ENCODE measurements around the gene ENAH.

The ENAH gene

GRCh38 chr1:225603538-225604354 is 49.2 kb downstream of the ENAH start:
- no peak overlapping the region for H3K27ac ChIP-seq (ENCODE audit: low read length)
- H3K4me3 ChIP-seq (ENCODE audit: low read length in 2 of 2): no peak overlapping the region
- no peak overlapping the region for H3K9ac ChIP-seq (ENCODE audit: low read length in 2 of 2)
- H3K4me1 ChIP-seq (ENCODE audit: control insufficient read depth, insufficient read depth, low read length): peaks cover 10% of the 10 kb centered on the region
- no peaks in the 10 kb centered on the region for H3K9me3 ChIP-seq (ENCODE audit: control insufficient read depth in 2 of 2, low read length in 2 of 2)
- no peaks in the 10 kb centered on the region for H3K36me3 ChIP-seq (ENCODE audit: control insufficient read depth in 2 of 2, insufficient read depth in 2 of 2, low read length in 2 of 2)
- H3K27me3 ChIP-seq (ENCODE audit: control insufficient read depth in 1 of 2, insufficient read depth in 2 of 2, low read length in 2 of 2): no peaks in the 10 kb centered on the region

DNA sequence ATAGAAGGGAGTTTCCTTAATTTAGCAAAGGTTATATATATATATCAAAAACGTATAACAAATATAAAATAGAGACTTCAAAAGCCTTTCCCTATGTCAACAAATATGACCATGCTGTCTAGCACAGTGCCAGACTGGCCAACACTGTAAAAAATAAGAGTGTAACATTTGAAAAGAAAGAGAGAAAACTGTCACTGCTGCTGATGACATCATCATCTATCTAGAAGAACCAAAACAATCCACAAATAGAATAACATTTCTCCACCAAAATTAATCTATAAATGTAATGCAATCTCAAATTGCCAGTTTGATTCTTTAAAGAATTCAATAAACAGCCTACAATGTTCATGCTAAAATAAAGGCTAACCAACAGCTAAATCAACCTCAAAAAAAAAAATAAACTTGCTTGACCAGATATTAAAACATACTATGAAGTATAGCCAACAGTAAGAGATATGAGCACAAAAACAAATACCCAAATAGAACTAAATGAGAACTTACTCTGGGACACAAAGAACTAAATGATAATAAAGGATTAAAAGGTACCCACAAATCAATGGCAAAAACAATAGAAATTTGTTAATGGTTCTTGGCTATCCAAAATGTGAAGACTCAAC is 50.2 kb downstream of the ENAH start:
- H3K4me3 ChIP-seq (ENCODE audit: low read length in 2 of 2): no peak overlapping the region
- peaks cover 9% of the 10 kb centered on the region for H3K4me1 ChIP-seq (ENCODE audit: control insufficient read depth, insufficient read depth, low read length)
- no peaks in the 10 kb centered on the region for H3K9me3 ChIP-seq (ENCODE audit: control insufficient read depth in 2 of 2, low read length in 2 of 2)
- H3K27me3 ChIP-seq (ENCODE audit: control insufficient read depth in 1 of 2, insufficient read depth in 2 of 2, low read length in 2 of 2): no peaks in the 10 kb centered on the region
- no peak overlapping the region for H3K27ac ChIP-seq (ENCODE audit: low read length)
- no peaks in the 10 kb centered on the region for H3K36me3 ChIP-seq (ENCODE audit: control insufficient read depth in 2 of 2, insufficient read depth in 2 of 2, low read length in 2 of 2)
- no peak overlapping the region for H3K9ac ChIP-seq (ENCODE audit: low read length in 2 of 2)

- Histone ChIP-seq H3K9ac (ENCODE audit: low read length in 2 of 2) (no peak overlapping the region), H3K9me3 (ENCODE audit: control insufficient read depth in 2 of 2, low read length in 2 of 2) (no peaks in the 10 kb centered on the region), H3K27ac (ENCODE audit: low read length) (no peak overlapping the region), H3K4me3 (ENCODE audit: low read length in 2 of 2) (no peak overlapping the region), H3K27me3 (ENCODE audit: control insufficient read depth in 1 of 2, insufficient read depth in 2 of 2, low read length in 2 of 2) (no peaks in the 10 kb centered on the region), H3K36me3 (ENCODE audit: control insufficient read depth in 2 of 2, insufficient read depth in 2 of 2, low read length in 2 of 2) (no peaks in the 10 kb centered on the region), H3K4me1 (ENCODE audit: control insufficient read depth, insufficient read depth, low read length) (peaks cover 4% of the 10 kb centered on the region)
These were observed 50.9 kb downstream of the ENAH start for GRCh38 chr1:225601902-225602589.

DNA sequence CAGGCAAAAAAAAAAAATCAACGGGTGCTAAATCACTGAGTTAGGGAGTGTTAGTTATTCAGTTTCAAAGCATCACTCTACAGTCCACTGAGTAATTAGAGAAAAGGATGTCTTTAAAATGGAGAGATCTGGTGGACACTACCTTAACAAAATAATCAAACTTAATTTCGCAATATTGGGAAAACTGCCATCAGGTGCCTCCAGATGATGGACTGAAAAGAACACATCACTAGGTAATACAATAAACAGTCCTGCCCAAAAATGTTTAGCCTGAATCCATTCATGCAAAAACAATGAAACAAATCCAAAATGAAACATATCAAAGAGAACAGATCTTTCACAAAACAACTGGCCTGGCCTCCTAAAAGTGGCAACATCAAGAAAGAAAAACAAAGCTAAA is 54.1 kb downstream of the ENAH start:
- Histone ChIP-seq H3K27ac (ENCODE audit: low read length) (no peak overlapping the region), H3K9ac (ENCODE audit: low read length in 2 of 2) (no peak overlapping the region), H3K36me3 (ENCODE audit: control insufficient read depth in 2 of 2, insufficient read depth in 2 of 2, low read length in 2 of 2) (no peaks in the 10 kb centered on the region), H3K9me3 (ENCODE audit: control insufficient read depth in 2 of 2, low read length in 2 of 2) (no peaks in the 10 kb centered on the region), H3K4me1 (ENCODE audit: control insufficient read depth, insufficient read depth, low read length) (peaks cover 3% of the 10 kb centered on the region), H3K27me3 (ENCODE audit: control insufficient read depth in 1 of 2, insufficient read depth in 2 of 2, low read length in 2 of 2) (no peaks in the 10 kb centered on the region), H3K4me3 (ENCODE audit: low read length in 2 of 2) (no peak overlapping the region)

GRCh38 chr1:225597926-225598575 is 54.9 kb downstream of the ENAH start:
- H3K4me1 ChIP-seq (ENCODE audit: control insufficient read depth, insufficient read depth, low read length): peaks cover 3% of the 10 kb centered on the region
- H3K27me3 ChIP-seq (ENCODE audit: control insufficient read depth in 1 of 2, insufficient read depth in 2 of 2, low read length in 2 of 2): no peaks in the 10 kb centered on the region
- no peak overlapping the region for H3K9ac ChIP-seq (ENCODE audit: low read length in 2 of 2)
- no peak overlapping the region for H3K27ac ChIP-seq (ENCODE audit: low read length)
- H3K36me3 ChIP-seq (ENCODE audit: control insufficient read depth in 2 of 2, insufficient read depth in 2 of 2, low read length in 2 of 2): no peaks in the 10 kb centered on the region
- H3K4me3 ChIP-seq (ENCODE audit: low read length in 2 of 2): no peak overlapping the region
- no peaks in the 10 kb centered on the region for H3K9me3 ChIP-seq (ENCODE audit: control insufficient read depth in 2 of 2, low read length in 2 of 2)

GRCh38 chr1:225596736-225597135 is 56.2 kb downstream of the ENAH start:
- Histone ChIP-seq H3K9me3 (ENCODE audit: control insufficient read depth in 2 of 2, low read length in 2 of 2) (no peaks in the 10 kb centered on the region), H3K4me3 (ENCODE audit: low read length in 2 of 2) (no peak overlapping the region), H3K4me1 (ENCODE audit: control insufficient read depth, insufficient read depth, low read length) (peaks cover 3% of the 10 kb centered on the region), H3K9ac (ENCODE audit: low read length in 2 of 2) (no peak overlapping the region), H3K36me3 (ENCODE audit: control insufficient read depth in 2 of 2, insufficient read depth in 2 of 2, low read length in 2 of 2) (no peaks in the 10 kb centered on the region), H3K27ac (ENCODE audit: low read length) (no peak overlapping the region), H3K27me3 (ENCODE audit: control insufficient read depth in 1 of 2, insufficient read depth in 2 of 2, low read length in 2 of 2) (no peaks in the 10 kb centered on the region)

- Histone ChIP-seq H3K36me3 (ENCODE audit: control insufficient read depth in 2 of 2, insufficient read depth in 2 of 2, low read length in 2 of 2) (no peaks in the 10 kb centered on the region), H3K9ac (ENCODE audit: low read length in 2 of 2) (no peak overlapping the region), H3K9me3 (ENCODE audit: control insufficient read depth in 2 of 2, low read length in 2 of 2) (no peaks in the 10 kb centered on the region), H3K4me3 (ENCODE audit: low read length in 2 of 2) (no peak overlapping the region), H3K4me1 (ENCODE audit: control insufficient read depth, insufficient read depth, low read length) (peaks cover 3% of the 10 kb centered on the region), H3K27me3 (ENCODE audit: control insufficient read depth in 1 of 2, insufficient read depth in 2 of 2, low read length in 2 of 2) (no peaks in the 10 kb centered on the region), H3K27ac (ENCODE audit: low read length) (no peak overlapping the region)
These were observed 56.9 kb downstream of the ENAH start for GRCh38 chr1:225595974-225596551.

- Histone ChIP-seq H3K4me1 (ENCODE audit: control insufficient read depth, insufficient read depth, low read length) (peaks cover 3% of the 10 kb centered on the region), H3K4me3 (ENCODE audit: low read length in 2 of 2) (no peak overlapping the region), H3K9me3 (ENCODE audit: control insufficient read depth in 2 of 2, low read length in 2 of 2) (no peaks in the 10 kb centered on the region), H3K36me3 (ENCODE audit: control insufficient read depth in 2 of 2, insufficient read depth in 2 of 2, low read length in 2 of 2) (no peaks in the 10 kb centered on the region), H3K9ac (ENCODE audit: low read length in 2 of 2) (no peak overlapping the region), H3K27ac (ENCODE audit: low read length) (no peak overlapping the region), H3K27me3 (ENCODE audit: control insufficient read depth in 1 of 2, insufficient read depth in 2 of 2, low read length in 2 of 2) (no peaks in the 10 kb centered on the region)
These were observed 57.5 kb downstream of the ENAH start for GRCh38 chr1:225595452-225595851.

DNA sequence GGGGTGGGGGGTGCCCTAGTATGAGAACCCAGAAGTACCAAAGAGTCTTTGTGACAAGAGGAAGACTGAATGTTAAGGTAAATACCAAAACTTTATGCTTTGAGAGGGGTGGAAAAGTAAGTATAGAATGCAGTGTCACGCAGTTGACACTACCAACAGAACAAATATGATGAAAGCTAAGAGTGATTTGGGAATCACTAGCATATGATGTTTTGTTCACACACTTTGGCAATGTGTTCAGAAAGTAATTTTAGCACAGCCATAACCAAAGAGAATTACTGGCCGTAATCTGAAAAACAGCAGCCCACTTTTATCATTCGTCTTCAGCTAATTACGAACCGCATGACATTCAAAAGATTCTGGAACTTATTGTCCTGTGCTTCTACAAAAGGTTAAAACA is 59.5 kb downstream of the ENAH start:
- H3K9ac ChIP-seq (ENCODE audit: low read length in 2 of 2): no peak overlapping the region
- H3K4me3 ChIP-seq (ENCODE audit: low read length in 2 of 2): no peak overlapping the region
- H3K4me1 ChIP-seq (ENCODE audit: control insufficient read depth, insufficient read depth, low read length): peaks cover 3% of the 10 kb centered on the region
- no peaks in the 10 kb centered on the region for H3K27me3 ChIP-seq (ENCODE audit: control insufficient read depth in 1 of 2, insufficient read depth in 2 of 2, low read length in 2 of 2)
- H3K9me3 ChIP-seq (ENCODE audit: control insufficient read depth in 2 of 2, low read length in 2 of 2): no peaks in the 10 kb centered on the region
- no peak overlapping the region for H3K27ac ChIP-seq (ENCODE audit: low read length)
- H3K36me3 ChIP-seq (ENCODE audit: control insufficient read depth in 2 of 2, insufficient read depth in 2 of 2, low read length in 2 of 2): no peaks in the 10 kb centered on the region

GRCh38 chr1:225592362-225593025 is 60.4 kb downstream of the ENAH start:
- no peaks in the 10 kb centered on the region for H3K9me3 ChIP-seq (ENCODE audit: control insufficient read depth in 2 of 2, low read length in 2 of 2)
- H3K4me1 ChIP-seq (ENCODE audit: control insufficient read depth, insufficient read depth, low read length): peaks cover 3% of the 10 kb centered on the region
- H3K27ac ChIP-seq (ENCODE audit: low read length): peak overlapping the region; percentile 37
- no peak overlapping the region for H3K9ac ChIP-seq (ENCODE audit: low read length in 2 of 2)
- H3K27me3 ChIP-seq (ENCODE audit: control insufficient read depth in 1 of 2, insufficient read depth in 2 of 2, low read length in 2 of 2): no peaks in the 10 kb centered on the region
- H3K4me3 ChIP-seq (ENCODE audit: low read length in 2 of 2): no peak overlapping the region
- H3K36me3 ChIP-seq (ENCODE audit: control insufficient read depth in 2 of 2, insufficient read depth in 2 of 2, low read length in 2 of 2): no peaks in the 10 kb centered on the region

Measured in stomach smooth muscle (tissue), 2 donors.